Gastrocnemius medialis (tissue), 4 donors: ENCODE measurements around the gene DNAJC25. TPM values are rescaled to one million over a fixed set of nuclear protein-coding genes. Genes with fewer than 3 reads are reported as not detected.
A peak's percentile ranks its signal among the peaks of the same experiment; 100 is the strongest.

Experiments used
- ATAC-seq, 2 donors: fragments of 150-250 bp; one replicate each; pipeline ENCODE4 v1.9.1; 2016
- DNase-seq, 2 donors: peaks; one replicate each; pipeline ENCODE4 v3.0.0-alpha.2; 2019
- H3K27ac ChIP-seq, 4 donors: fragments of 200-600 bp; sonication (generic); 1 replicate in 1 of 4; 2 replicates in 3 of 4; pipeline ENCODE4 v1.5.1; 2016 to 2018; ENCODE audit warnings: mild to moderate bottlenecking in 2 of 4, moderate library complexity in 1 of 4
- H3K27me3 ChIP-seq, 3 donors: fragments of 200-600 bp; sonication (generic) in 2 of 3; 1 replicate in 1 of 3; 2 replicates in 2 of 3; pipeline versions ENCODE4 v1.5.1 to v1.6.0; 2016 to 2019; ENCODE audit warnings: mild to moderate bottlenecking in 1 of 3, moderate library complexity in 1 of 3
- H3K36me3 ChIP-seq, 2 donors: fragments of 200-600 bp; sonication (generic) in 1 of 2; one replicate each; pipeline ENCODE4 v1.5.1; 2017 to 2018
- H3K4me1 ChIP-seq, 2 donors: fragments of 200-600 bp; sonication (generic) in 1 of 2; one replicate each; pipeline ENCODE4 v1.5.1; 2016 to 2017; ENCODE audit warnings: mild to moderate bottlenecking in 2 of 2
- H3K4me3 ChIP-seq, 4 donors: fragments of 200-600 bp; sonication (generic) in 3 of 4; 1 replicate in 1 of 4; 2 replicates in 3 of 4; pipeline ENCODE4 v1.5.1; 2016 to 2019; ENCODE audit warnings: mild to moderate bottlenecking in 2 of 4
- H3K9me3 ChIP-seq, 3 donors: fragments of 200-600 bp; sonication (generic) in 2 of 3; 1 replicate in 1 of 3; 2 replicates in 2 of 3; pipeline ENCODE4 v1.5.1; 2016 to 2019
- POLR2A ChIP-seq, 2 donors: fragments of 450-650 bp; IDR thresholded peaks; one replicate each; pipeline ENCODE4 v1.6.1; 2017; ENCODE audit warnings: antibody characterized with exemption in 2 of 2, mild to moderate bottlenecking in 2 of 2, moderate library complexity in 2 of 2
- in situ Hi-C, 4 donors: fragments of 200-750 bp; cut with MboI; loops; one replicate each; pipeline versions ENCODE4 v1.15.0 to v1.8.0; 2017; ENCODE audit warnings: low sequenced_read_pairs in 4 of 4
- intact Hi-C: fragments of 100-400 bp; cut with DNase I; formaldehyde crosslinking; loops from one replicate; pipeline ENCODE4 v1.15.1; 2023; ENCODE audit warnings: low total_unique reads
- total RNA-seq, 4 donors: library from RNA; depleted of rRNA; stranded (reverse); fragments of >200 nt; gene quantifications; one replicate each; pipeline versions ENCODE4 v1.1.0 to v1.2.3, GENCODE V29; 2016
- TF ChIP-seq, protein P1 (sequence below), 5 experiments: fragments of 450-650 bp in 3 of 5; fragments of 200-600 bp in 2 of 5; sonication (generic) in 2 of 5; IDR thresholded peaks in 4 of 5; conservative IDR thresholded peaks in 1 of 5; 1 replicate in 4 of 5; 2 replicates in 1 of 5; pipeline ENCODE4 v1.5.1; 2016 to 2019; ENCODE audit warnings: antibody characterized with exemption in 5 of 5, mild to moderate bottlenecking in 3 of 5, moderate library complexity in 3 of 5

Gene DNAJC25
- total RNA-seq, 4 donors from 2014 or later = 3.7 to 7.4 (median 4.9) TPM

DNA sequence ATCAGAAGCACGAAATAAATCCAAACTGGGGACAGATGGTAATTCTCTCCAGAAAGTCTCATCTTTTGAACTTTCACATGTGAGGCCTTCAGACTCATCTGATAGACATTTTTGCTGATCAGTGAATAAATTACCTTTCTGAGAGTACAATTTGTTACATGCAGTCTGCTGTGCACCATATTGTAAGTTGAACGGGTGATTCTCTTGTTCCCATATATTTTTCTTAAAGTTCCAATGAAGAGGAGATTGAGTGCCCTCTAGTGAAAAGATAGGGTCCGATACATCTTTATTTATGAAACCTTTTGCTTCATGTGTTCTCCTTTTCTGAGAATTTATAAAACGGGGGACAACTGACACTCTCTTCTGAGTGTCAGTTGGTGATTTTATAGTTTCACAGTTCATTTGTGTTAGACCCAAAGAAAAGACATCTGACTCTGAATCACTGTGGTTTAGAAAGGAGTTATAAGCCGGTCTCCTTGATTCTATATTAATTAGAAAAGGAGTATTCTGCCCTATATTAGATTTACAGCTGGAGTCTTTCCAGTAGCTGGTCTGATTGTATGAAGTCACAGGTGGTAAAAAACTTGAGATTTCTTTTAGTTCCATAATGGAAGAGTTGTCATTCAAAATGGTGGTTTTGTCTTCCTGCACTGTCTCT is 60.7 kb downstream of the DNAJC25 start:
- ATAC-seq = peak in 1 of 2 donors; percentile 39
- no peak overlapping the region for H3K4me3 ChIP-seq
- no peak for DNase-seq
- TF ChIP-seq, protein P1, sequence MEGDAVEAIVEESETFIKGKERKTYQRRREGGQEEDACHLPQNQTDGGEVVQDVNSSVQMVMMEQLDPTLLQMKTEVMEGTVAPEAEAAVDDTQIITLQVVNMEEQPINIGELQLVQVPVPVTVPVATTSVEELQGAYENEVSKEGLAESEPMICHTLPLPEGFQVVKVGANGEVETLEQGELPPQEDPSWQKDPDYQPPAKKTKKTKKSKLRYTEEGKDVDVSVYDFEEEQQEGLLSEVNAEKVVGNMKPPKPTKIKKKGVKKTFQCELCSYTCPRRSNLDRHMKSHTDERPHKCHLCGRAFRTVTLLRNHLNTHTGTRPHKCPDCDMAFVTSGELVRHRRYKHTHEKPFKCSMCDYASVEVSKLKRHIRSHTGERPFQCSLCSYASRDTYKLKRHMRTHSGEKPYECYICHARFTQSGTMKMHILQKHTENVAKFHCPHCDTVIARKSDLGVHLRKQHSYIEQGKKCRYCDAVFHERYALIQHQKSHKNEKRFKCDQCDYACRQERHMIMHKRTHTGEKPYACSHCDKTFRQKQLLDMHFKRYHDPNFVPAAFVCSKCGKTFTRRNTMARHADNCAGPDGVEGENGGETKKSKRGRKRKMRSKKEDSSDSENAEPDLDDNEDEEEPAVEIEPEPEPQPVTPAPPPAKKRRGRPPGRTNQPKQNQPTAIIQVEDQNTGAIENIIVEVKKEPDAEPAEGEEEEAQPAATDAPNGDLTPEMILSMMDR (IDR thresholded peaks at IDR 0.05 in 4 of 5, conservative IDR thresholded peaks at IDR 0.05 in 1 of 5) = peak in 1 of 5 experiments; percentile 18
- TF ChIP-seq POLR2A (IDR thresholded peaks at IDR 0.05) = no peak
- in situ Hi-C loops = no loop called here
- H3K4me1 ChIP-seq = no peaks in the 10 kb centered on the region
- H3K27ac ChIP-seq = no peak overlapping the region
- intact Hi-C loops = loop anchor here (2.0 kb wide), 1 partner anchor 95 kb away; no protein-coding TSS in a partner anchor
- no peaks in the 10 kb centered on the region for H3K36me3 ChIP-seq
- H3K27me3 ChIP-seq = no peaks in the 10 kb centered on the region
- no peaks in the 10 kb centered on the region for H3K9me3 ChIP-seq

DNA sequence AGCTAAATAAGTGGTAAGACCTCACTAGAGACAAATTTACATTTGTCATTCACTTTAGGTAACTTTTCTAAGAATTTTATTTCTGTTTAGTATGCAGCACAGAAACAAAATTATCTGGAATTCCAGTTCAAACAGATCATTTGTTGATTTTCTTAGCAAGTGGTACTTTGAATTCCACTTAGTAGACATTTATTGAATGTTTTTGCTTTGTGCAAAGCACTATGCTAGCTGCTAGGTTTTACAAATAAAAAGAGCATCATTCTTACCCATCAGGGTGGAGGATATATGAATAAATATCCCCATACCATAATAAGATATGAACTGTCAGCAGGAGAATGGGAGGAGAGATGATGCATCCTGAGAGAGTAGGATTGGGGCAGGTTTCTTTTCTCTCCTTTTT is 65.7 kb downstream of the DNAJC25 start:
- Histone ChIP-seq H3K4me1 (no peaks in the 10 kb centered on the region), H3K9me3 (no peaks in the 10 kb centered on the region), H3K27me3 (no peaks in the 10 kb centered on the region), H3K4me3 (no peak overlapping the region), H3K36me3 (no peaks in the 10 kb centered on the region), H3K27ac (no peak overlapping the region)
- in situ Hi-C loops = no loop called here
- ATAC-seq (no peak), DNase-seq (no peak)
- TF ChIP-seq POLR2A (IDR thresholded peaks at IDR 0.05) = no peak
- TF ChIP-seq, protein P1 (IDR thresholded peaks at IDR 0.05 in 4 of 5, conservative IDR thresholded peaks at IDR 0.05 in 1 of 5) = no peak
- intact Hi-C loops = no loop called here

DNA sequence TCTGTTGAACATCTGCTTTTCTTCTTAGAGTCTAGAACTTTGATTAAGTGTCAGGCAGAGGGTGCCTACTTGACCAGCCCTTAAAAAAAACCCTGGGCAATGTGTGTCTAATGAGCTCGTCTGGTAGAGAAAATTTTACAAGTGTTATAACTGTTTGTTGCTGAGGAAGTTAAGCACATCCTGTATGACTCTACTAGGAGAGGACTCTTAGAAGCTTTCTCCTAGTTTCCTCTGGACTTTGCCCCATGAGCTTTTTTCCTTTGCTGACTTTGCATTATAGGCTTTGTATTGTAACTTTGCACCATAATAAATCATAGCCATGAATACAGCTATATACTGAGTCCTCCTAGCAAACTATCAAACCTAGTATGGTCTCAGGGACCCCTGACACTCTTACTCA is 69.6 kb downstream of the DNAJC25 start:
- no peak overlapping the region for H3K4me3 ChIP-seq
- TF ChIP-seq POLR2A (IDR thresholded peaks at IDR 0.05) = no peak
- TF ChIP-seq, protein P1 (IDR thresholded peaks at IDR 0.05 in 4 of 5, conservative IDR thresholded peaks at IDR 0.05 in 1 of 5) = no peak
- no peak overlapping the region for H3K27ac ChIP-seq
- no peaks in the 10 kb centered on the region for H3K36me3 ChIP-seq
- H3K4me1 ChIP-seq = no peaks in the 10 kb centered on the region
- no peaks in the 10 kb centered on the region for H3K27me3 ChIP-seq
- ATAC-seq (no peak), DNase-seq (no peak)
- intact Hi-C loops = no loop called here
- no peaks in the 10 kb centered on the region for H3K9me3 ChIP-seq
- in situ Hi-C loops = no loop called here

Other genes with a start within 250 kb of the DNAJC25 start
- gene ECPAS, start 147.0 kb upstream of the DNAJC25 start, total RNA-seq = 100 to 1,000 TPM; 320 to 509 (median 424) TPM
- gene ZNF483, start 106.2 kb upstream of the DNAJC25 start, total RNA-seq = under 1 TPM; 0.12 to 0.82 (median 0.21) TPM
- gene PTGR1, start 31.7 kb upstream of the DNAJC25 start, total RNA-seq = 10 to 100 TPM in 3 of 4 donors, 1 to 10 TPM in 1; 7.5 to 30.9 (median 16.8) TPM
- 10 to 100 TPM; 14.9 to 27.2 (median 18.3) TPM for gene GNG10, start 30.3 kb downstream of the DNAJC25 start, total RNA-seq
- gene SHOC1, start 163.6 kb downstream of the DNAJC25 start, total RNA-seq = not detected